Left lung (tissue), 10 donors: ENCODE data around the gene LRRC4C. TPM values are rescaled to one million over a fixed set of nuclear protein-coding genes. Genes with fewer than 3 reads are reported as not detected.

Source experiments
- ATAC-seq: fragments of 200-7000 bp; cut with Tn5 transposase; one replicate; pipeline ENCODE4 v1.9.1; 2020; ENCODE audit warnings: moderate library complexity
- DNase-seq, 4 donors: peaks; one replicate each; pipeline ENCODE4 v3.0.0-alpha.2; 2013 to 2020
- H3K27ac ChIP-seq, 2 donors: fragments of 200-600 bp; sonication (generic) in 1 of 2; one replicate each; pipeline versions ENCODE4 v1.5.0 to v1.8.0; 2020 to 2021
- H3K27me3 ChIP-seq, 2 donors: fragments of 200-600 bp; sonication (generic) in 1 of 2; one replicate each; pipeline versions ENCODE4 v1.5.0 to v1.8.0; 2020 to 2021
- H3K36me3 ChIP-seq, 2 donors: fragments of 200-600 bp; sonication (generic) in 1 of 2; one replicate each; pipeline versions ENCODE4 v1.5.0 to v1.8.0; 2020 to 2021
- H3K4me1 ChIP-seq, 2 donors: fragments of 200-600 bp; one replicate each; pipeline ENCODE4 v1.8.0; 2021
- H3K4me3 ChIP-seq, 2 donors: fragments of 200-600 bp; sonication (generic) in 1 of 2; one replicate each; pipeline versions ENCODE4 v1.5.0 to v1.8.0; 2020 to 2021; ENCODE audit warnings: mild to moderate bottlenecking in 1 of 2
- H3K9me3 ChIP-seq, 2 donors: fragments of 200-600 bp; sonication (generic) in 1 of 2; one replicate each; pipeline versions ENCODE4 v1.5.0 to v1.8.0; 2020 to 2021
- intact Hi-C, 2 donors: fragments of 100-400 bp; cut with DNase I; formaldehyde crosslinking; loops; one replicate each; pipeline versions ENCODE4 v1.11.2 to v1.14.2; 2022
- polyA plus RNA-seq, 6 donors: library from polyadenylated mRNA; unstranded; fragments of 120-200 nt; gene quantifications; one replicate each; pipeline ENCODE4 v1.2.1, GENCODE V29; 2013; ENCODE audit not compliant: insufficient read length in 6 of 6
- total RNA-seq, 2 donors: library from RNA; stranded (reverse); fragmentation: NEBNext Ultra II Directional; extraction: Animal tissue kit (Norgen Biotek cat#: 25700); gene quantifications; one replicate each; pipeline ENCODE4 v1.2.1, GENCODE V29; 2021
- TF ChIP-seq, protein P1 (sequence below), 2 donors: fragments of 200-600 bp; sonication (generic) in 1 of 2; IDR thresholded peaks; one replicate each; pipeline versions ENCODE4 v1.5.0 to v1.8.0; 2021; ENCODE audit warnings: antibody characterized with exemption in 2 of 2
- donor health status: DM: no; HTN: yes; CAD: no.
- donor health status: DM: no; HTN: no; CAD: no.

Gene LRRC4C
- total and polyA plus RNA-seq, 8 donors: 0.50 to 6.8 (median 4.2) TPM

DNA sequence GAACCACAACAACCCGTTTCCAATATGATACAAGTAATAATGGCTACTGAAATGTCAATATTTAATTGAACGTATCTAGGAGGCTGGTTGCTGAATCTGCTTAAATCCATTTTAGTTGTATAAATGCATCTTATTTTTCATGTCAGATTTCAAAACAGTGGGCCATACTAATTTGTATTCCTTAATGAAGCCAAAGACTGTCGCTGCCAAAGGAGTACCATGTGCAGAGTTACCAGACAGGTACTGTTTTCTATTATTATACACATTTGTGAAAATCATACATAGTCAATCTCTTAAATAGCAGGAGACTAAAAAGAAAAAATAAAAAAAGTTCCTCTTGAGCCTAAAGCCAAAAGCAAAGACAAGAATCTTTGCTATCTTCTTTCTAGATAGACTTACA is 632.3 kb downstream of the LRRC4C start:
- Histone ChIP-seq H3K27ac (no peak overlapping the region), H3K36me3 (no peaks in the 10 kb centered on the region), H3K9me3 (no peaks in the 10 kb centered on the region), H3K4me1 (no peaks in the 10 kb centered on the region), H3K27me3 (no peaks in the 10 kb centered on the region), H3K4me3 (no peak overlapping the region)
- DNase-seq (no peak), ATAC-seq (no peak)
- TF ChIP-seq, protein P1, sequence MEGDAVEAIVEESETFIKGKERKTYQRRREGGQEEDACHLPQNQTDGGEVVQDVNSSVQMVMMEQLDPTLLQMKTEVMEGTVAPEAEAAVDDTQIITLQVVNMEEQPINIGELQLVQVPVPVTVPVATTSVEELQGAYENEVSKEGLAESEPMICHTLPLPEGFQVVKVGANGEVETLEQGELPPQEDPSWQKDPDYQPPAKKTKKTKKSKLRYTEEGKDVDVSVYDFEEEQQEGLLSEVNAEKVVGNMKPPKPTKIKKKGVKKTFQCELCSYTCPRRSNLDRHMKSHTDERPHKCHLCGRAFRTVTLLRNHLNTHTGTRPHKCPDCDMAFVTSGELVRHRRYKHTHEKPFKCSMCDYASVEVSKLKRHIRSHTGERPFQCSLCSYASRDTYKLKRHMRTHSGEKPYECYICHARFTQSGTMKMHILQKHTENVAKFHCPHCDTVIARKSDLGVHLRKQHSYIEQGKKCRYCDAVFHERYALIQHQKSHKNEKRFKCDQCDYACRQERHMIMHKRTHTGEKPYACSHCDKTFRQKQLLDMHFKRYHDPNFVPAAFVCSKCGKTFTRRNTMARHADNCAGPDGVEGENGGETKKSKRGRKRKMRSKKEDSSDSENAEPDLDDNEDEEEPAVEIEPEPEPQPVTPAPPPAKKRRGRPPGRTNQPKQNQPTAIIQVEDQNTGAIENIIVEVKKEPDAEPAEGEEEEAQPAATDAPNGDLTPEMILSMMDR (IDR thresholded peaks at IDR 0.05): no peak
- intact Hi-C loops: no loop called here

DNA sequence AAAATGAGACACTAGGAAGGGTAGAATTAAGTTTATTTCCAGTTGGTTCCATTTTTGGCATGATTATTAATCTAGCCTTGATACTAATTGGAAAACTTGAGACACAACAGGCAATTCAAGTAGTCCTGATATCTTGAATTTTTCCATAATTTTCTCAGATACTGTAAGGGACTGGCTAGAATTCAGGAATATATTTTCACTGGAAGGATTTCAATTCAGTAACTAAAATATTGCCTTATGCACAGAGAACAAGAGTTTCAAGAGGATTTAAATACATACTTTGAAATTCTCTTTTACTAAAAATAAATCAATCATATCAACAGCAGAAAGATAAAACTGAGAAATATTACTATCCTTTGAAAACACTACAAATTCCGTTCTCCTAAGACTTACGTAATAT is 632.9 kb downstream of the LRRC4C start:
- DNase-seq (no peak), ATAC-seq (no peak)
- intact Hi-C loops: no loop called here
- no peaks in the 10 kb centered on the region for H3K27me3 ChIP-seq
- H3K27ac ChIP-seq: no peak overlapping the region
- TF ChIP-seq, protein P1 (IDR thresholded peaks at IDR 0.05): no peak
- no peaks in the 10 kb centered on the region for H3K9me3 ChIP-seq
- no peak overlapping the region for H3K4me3 ChIP-seq
- no peaks in the 10 kb centered on the region for H3K4me1 ChIP-seq
- H3K36me3 ChIP-seq: no peaks in the 10 kb centered on the region

DNA sequence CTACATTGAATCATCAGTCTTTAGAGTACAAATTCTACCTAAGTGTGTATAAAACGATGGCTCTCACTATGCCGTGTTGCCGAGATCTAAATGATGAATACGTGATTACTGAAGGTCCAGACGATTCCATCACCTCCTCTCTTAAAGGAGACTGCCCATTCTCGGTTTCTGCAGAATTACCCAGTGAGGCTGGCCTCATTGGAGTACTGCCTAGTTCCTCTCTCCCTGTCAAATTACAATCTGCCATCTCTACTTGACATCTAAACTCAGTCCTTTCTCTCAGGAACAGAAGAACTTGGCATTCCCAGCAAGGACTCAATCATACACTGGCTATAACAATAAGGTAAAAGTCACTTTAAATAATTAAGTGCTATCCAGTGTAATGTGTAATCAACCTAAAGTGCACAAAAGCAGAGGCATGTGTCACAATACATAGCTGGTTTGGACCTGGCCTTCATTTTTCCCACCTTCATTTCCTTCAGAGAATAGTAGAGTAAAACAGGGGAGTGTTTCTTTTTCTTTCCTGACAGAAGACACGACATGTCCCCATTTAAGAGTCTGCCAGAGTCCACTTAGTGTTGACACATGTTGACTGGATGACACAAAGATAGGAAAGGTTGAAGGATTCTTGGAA is 634.1 kb downstream of the LRRC4C start:
- H3K4me3 ChIP-seq: no peak overlapping the region
- H3K4me1 ChIP-seq: no peaks in the 10 kb centered on the region
- ATAC-seq (no peak), DNase-seq (no peak)
- H3K27ac ChIP-seq: no peak overlapping the region
- H3K9me3 ChIP-seq: no peaks in the 10 kb centered on the region
- no peaks in the 10 kb centered on the region for H3K36me3 ChIP-seq
- TF ChIP-seq, protein P1 (IDR thresholded peaks at IDR 0.05): no peak
- intact Hi-C loops: no loop called here
- H3K27me3 ChIP-seq: no peaks in the 10 kb centered on the region

DNA sequence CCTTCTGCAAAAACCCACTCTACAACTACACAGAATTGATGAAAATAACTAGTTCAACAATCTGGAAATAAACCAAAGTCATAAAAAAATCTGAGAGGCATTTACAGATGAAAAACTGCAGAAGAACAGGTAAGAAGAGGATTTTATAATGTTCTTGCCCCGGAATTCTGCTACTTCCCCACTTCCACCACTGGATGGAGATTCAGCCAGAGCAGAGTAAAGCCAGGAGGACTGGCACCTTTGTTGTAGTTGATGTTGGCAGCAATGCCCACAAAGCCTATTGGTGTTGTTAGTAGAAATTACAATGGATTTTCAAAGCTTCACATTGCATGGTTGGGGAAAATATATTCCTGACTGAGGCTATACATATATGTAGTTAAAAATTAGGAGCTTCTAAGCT is 640.2 kb downstream of the LRRC4C start:
- intact Hi-C loops: no loop called here
- no peak for ATAC-seq
- DNase-seq: no peak
- Histone ChIP-seq H3K27ac (no peak overlapping the region), H3K4me3 (no peak overlapping the region), H3K36me3 (no peaks in the 10 kb centered on the region), H3K4me1 (no peaks in the 10 kb centered on the region), H3K9me3 (peaks cover 0 to 2% of the 10 kb centered on the region in 2 donors), H3K27me3 (no peaks in the 10 kb centered on the region)
- TF ChIP-seq, protein P1 (IDR thresholded peaks at IDR 0.05): no peak

DNA sequence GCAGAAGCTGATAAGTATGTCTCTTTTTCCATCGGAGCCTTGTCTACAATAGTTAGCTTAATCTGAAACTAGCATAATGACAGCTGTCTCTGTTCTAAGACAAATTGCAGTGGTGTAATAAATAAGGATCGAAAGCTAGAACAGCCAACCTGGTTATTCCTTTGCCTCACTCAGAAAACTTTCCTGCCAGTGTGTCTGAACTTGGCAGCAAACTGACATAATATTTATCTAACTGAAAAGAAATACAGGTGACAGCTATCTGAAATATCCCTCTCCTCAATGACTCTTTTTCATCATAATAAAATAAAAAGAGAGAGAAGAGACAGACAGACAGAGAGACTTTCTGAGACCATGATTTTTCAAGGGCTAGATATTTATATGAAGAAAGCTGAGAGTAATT is 642.5 kb downstream of the LRRC4C start:
- ATAC-seq (no peak), DNase-seq (no peak)
- no peak overlapping the region for H3K4me3 ChIP-seq

More for the DNA sequence above, 642.5 kb downstream of the LRRC4C start:
- H3K27ac ChIP-seq: no peak overlapping the region
- peaks cover 0 to 11% of the 10 kb centered on the region in 2 donors for H3K9me3 ChIP-seq
- H3K4me1 ChIP-seq: no peaks in the 10 kb centered on the region
- no peaks in the 10 kb centered on the region for H3K27me3 ChIP-seq
- no peaks in the 10 kb centered on the region for H3K36me3 ChIP-seq
- TF ChIP-seq, protein P1 (IDR thresholded peaks at IDR 0.05): no peak
- intact Hi-C loops: no loop called here
